IMR-90 (cell line): ENCODE measurements around the gene ZNF630.

Experiments used
- CEBPB ChIP-seq: IDR thresholded peaks from 2 replicates; pipeline ENCODE4 v1.6.1; 2012; ENCODE audit warnings: low read depth, low read length, improper control_type of control experiment
- MAFK ChIP-seq: IDR thresholded peaks from 2 replicates; pipeline ENCODE4 v1.6.1; 2012; ENCODE audit warnings: low read depth, low read length, improper control_type of control experiment
- MAZ ChIP-seq: IDR thresholded peaks from 2 replicates; pipeline ENCODE4 v1.6.1; 2012; ENCODE audit warnings: low read depth, mild to moderate bottlenecking, low read length, improper control_type of control experiment, moderate library complexity, borderline replicate concordance
- NFE2L2 ChIP-seq: fragments of 150-350 bp; IDR thresholded peaks from 2 replicates; pipeline ENCODE4 v1.6.1; 2016; ENCODE audit warnings: low read depth, mild to moderate bottlenecking, low read length
- POLR2A ChIP-seq: IDR thresholded peaks from 2 replicates; pipeline ENCODE4 v1.6.1; 2012; ENCODE audit warnings: mild to moderate bottlenecking, low read depth, low read length
- RFX5 ChIP-seq: IDR thresholded peaks from 2 replicates; pipeline ENCODE4 v1.8.0; 2012; ENCODE audit warnings: low read depth, mild to moderate bottlenecking, low read length, moderate library complexity
- SMC3 ChIP-seq: fragments of 150-350 bp; IDR thresholded peaks from 2 replicates; pipeline ENCODE4 v1.6.1; 2016; ENCODE audit warnings: low read depth, mild to moderate bottlenecking, antibody characterized with exemption, low read length, moderate library complexity
- TF ChIP-seq, protein P1 (sequence below): conservative IDR thresholded peaks from 2 replicates; pipeline ENCODE4 v1.5.1; 2012; ENCODE audit warnings: mild to moderate bottlenecking, low read depth, low read length, improper control_type of control experiment
- TF ChIP-seq, protein P2 (sequence below): fragments of 150-350 bp; IDR thresholded peaks from 2 replicates; pipeline ENCODE4 v1.6.1; 2017; ENCODE audit warnings: mild to moderate bottlenecking, antibody characterized with exemption, low read length, low read depth

DNA sequence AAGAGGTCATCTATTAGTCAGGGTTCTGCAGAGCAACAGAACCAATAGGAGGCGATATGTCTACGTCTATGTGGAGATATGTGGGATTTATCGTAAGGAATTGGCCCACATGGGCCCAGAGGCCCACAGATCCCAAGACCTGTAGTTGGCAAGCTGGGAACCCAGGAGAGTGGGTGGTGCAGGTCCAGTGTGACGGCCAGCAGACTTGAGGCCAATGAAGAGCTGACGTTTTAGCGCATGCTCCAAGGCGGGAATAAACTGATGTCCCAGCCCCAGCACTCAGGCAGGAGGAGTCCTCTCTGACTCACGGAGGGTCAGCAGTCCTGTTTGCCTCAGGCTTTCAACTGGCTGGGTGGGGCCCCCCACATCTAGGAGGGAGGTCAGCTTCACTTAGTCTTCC is 43.3 kb downstream of the ZNF630 start:
- TF ChIP-seq, protein P1, sequence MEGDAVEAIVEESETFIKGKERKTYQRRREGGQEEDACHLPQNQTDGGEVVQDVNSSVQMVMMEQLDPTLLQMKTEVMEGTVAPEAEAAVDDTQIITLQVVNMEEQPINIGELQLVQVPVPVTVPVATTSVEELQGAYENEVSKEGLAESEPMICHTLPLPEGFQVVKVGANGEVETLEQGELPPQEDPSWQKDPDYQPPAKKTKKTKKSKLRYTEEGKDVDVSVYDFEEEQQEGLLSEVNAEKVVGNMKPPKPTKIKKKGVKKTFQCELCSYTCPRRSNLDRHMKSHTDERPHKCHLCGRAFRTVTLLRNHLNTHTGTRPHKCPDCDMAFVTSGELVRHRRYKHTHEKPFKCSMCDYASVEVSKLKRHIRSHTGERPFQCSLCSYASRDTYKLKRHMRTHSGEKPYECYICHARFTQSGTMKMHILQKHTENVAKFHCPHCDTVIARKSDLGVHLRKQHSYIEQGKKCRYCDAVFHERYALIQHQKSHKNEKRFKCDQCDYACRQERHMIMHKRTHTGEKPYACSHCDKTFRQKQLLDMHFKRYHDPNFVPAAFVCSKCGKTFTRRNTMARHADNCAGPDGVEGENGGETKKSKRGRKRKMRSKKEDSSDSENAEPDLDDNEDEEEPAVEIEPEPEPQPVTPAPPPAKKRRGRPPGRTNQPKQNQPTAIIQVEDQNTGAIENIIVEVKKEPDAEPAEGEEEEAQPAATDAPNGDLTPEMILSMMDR, result no peak
- TF ChIP-seq RFX5 (no peak), POLR2A (no peak), NFE2L2 (no peak), CEBPB (no peak), MAZ (no peak), SMC3 (no peak), MAFK (no peak)
- TF ChIP-seq, protein P2, sequence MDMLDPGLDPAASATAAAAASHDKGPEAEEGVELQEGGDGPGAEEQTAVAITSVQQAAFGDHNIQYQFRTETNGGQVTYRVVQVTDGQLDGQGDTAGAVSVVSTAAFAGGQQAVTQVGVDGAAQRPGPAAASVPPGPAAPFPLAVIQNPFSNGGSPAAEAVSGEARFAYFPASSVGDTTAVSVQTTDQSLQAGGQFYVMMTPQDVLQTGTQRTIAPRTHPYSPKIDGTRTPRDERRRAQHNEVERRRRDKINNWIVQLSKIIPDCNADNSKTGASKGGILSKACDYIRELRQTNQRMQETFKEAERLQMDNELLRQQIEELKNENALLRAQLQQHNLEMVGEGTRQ, result no peak
